SK-N-SH (cell line): ENCODE measurements around the gene EPO.

Experiments
- EZH2phosphoT487 ChIP-seq: fragments of 200-600 bp; sonication (generic); IDR thresholded peaks from 2 replicates; pipeline ENCODE4 v1.6.1; 2017; ENCODE audit warnings: low read depth, mixed run types, mild to moderate bottlenecking, antibody characterized with exemption, moderate library complexity, borderline replicate concordance
- FOXM1 ChIP-seq: IDR thresholded peaks from 2 replicates; pipeline ENCODE4 v1.4.0; 2012; ENCODE audit warnings: low read depth, mild to moderate bottlenecking
- GABPA ChIP-seq: IDR thresholded peaks from 2 replicates; pipeline ENCODE4 v1.4.0; 2012; ENCODE audit warnings: low read depth, mild to moderate bottlenecking
- MXI1 ChIP-seq: IDR thresholded peaks from 2 replicates; pipeline ENCODE4 v1.6.1; 2012; ENCODE audit warnings: mild to moderate bottlenecking, low read depth, low read length, improper control_type of control experiment
- NRF1 ChIP-seq: IDR thresholded peaks from 2 replicates; pipeline ENCODE4 v1.6.1; 2012; ENCODE audit warnings: low read depth, mild to moderate bottlenecking, low read length
- POLR2AphosphoS5 ChIP-seq: IDR thresholded peaks from 2 replicates; pipeline ENCODE4 v1.6.1; 2012; ENCODE audit warnings: low read depth, low read length
- RAD21 ChIP-seq: IDR thresholded peaks from 2 replicates; pipeline ENCODE4 v1.6.1; 2012; ENCODE audit warnings: mild to moderate bottlenecking, low read length
- SIN3A ChIP-seq: IDR thresholded peaks from 2 replicates; pipeline ENCODE4 v1.6.1; 2012; ENCODE audit warnings: low read depth, mild to moderate bottlenecking, low read length, moderate library complexity, borderline replicate concordance
- YY1 ChIP-seq: IDR thresholded peaks from 2 replicates; pipeline ENCODE4 v1.4.0; 2012; ENCODE audit warnings: low read depth, mild to moderate bottlenecking
- TF ChIP-seq, protein P1 (sequence below): fragments of 200-600 bp; sonication (generic); IDR thresholded peaks from 2 replicates; pipeline ENCODE4 v1.6.1; 2017; ENCODE audit warnings: antibody characterized with exemption, mild to moderate bottlenecking, moderate library complexity
- TF ChIP-seq, protein P2 (sequence below): IDR thresholded peaks from 2 replicates; pipeline ENCODE4 v1.4.0; 2012; ENCODE audit warnings: low read depth
- TF ChIP-seq, protein P3 (sequence below): fragments of 150-350 bp; IDR thresholded peaks from 2 replicates; pipeline ENCODE4 v1.6.1; 2017; ENCODE audit warnings: antibody characterized with exemption, low read length, low read depth, borderline replicate concordance

DNA sequence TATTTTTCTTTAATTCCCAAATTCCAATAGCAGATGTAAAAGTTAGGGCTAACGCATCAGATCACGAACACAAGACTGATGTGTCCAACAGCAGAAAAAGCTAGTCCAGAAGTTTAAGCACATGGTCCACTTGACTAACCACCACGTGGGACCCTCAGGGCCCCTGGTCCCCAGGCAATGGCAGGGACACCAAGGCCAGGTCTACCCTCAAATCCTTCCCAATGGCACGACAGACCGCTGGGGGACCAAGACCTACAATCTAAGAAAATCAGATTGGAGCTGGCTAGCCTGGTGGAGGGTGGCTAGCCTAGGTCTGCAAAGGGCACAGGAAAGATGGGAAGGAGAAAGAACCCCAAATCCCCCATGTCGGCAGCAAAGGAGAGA, 27.7 kb upstream of the EPO start:
- TF ChIP-seq YY1 (no peak), MXI1 (peak; percentile 54; the same call in 1 of the 2 replicates), FOXM1 (no peak), GABPA (no peak), POLR2AphosphoS5 (no peak), EZH2phosphoT487 (no peak), NRF1 (no peak), SIN3A (no peak), RAD21 (no peak)
- TF ChIP-seq, protein P1, sequence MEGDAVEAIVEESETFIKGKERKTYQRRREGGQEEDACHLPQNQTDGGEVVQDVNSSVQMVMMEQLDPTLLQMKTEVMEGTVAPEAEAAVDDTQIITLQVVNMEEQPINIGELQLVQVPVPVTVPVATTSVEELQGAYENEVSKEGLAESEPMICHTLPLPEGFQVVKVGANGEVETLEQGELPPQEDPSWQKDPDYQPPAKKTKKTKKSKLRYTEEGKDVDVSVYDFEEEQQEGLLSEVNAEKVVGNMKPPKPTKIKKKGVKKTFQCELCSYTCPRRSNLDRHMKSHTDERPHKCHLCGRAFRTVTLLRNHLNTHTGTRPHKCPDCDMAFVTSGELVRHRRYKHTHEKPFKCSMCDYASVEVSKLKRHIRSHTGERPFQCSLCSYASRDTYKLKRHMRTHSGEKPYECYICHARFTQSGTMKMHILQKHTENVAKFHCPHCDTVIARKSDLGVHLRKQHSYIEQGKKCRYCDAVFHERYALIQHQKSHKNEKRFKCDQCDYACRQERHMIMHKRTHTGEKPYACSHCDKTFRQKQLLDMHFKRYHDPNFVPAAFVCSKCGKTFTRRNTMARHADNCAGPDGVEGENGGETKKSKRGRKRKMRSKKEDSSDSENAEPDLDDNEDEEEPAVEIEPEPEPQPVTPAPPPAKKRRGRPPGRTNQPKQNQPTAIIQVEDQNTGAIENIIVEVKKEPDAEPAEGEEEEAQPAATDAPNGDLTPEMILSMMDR, result no peak
- TF ChIP-seq, protein P2, sequence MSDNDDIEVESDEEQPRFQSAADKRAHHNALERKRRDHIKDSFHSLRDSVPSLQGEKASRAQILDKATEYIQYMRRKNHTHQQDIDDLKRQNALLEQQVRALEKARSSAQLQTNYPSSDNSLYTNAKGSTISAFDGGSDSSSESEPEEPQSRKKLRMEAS, result no peak
- TF ChIP-seq, protein P3, sequence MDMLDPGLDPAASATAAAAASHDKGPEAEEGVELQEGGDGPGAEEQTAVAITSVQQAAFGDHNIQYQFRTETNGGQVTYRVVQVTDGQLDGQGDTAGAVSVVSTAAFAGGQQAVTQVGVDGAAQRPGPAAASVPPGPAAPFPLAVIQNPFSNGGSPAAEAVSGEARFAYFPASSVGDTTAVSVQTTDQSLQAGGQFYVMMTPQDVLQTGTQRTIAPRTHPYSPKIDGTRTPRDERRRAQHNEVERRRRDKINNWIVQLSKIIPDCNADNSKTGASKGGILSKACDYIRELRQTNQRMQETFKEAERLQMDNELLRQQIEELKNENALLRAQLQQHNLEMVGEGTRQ, result no peak
